Breast epithelium (tissue), 4 donors: ENCODE data around the gene OR2F2. TPM values are rescaled to one million over a fixed set of nuclear protein-coding genes. Genes with fewer than 3 reads are reported as not detected.

Source experiments
- DNase-seq, 2 donors: peaks; one replicate each; pipeline ENCODE4 v3.0.0-alpha.2; 2019; ENCODE audit warnings: low spot score in 2 of 2
- H3K27ac ChIP-seq, 2 donors: fragments of 200-600 bp; sonication (generic) in 1 of 2; one replicate each; pipeline ENCODE4 v1.5.1; 2016 to 2019; ENCODE audit warnings: mild to moderate bottlenecking in 1 of 2
- H3K27me3 ChIP-seq, 2 donors: fragments of 200-600 bp; sonication (generic) in 1 of 2; one replicate each; pipeline versions ENCODE4 v1.5.1 to v1.6.0; 2017 to 2019; ENCODE audit warnings: control low read depth in 1 of 2, mild to moderate bottlenecking in 1 of 2
- H3K36me3 ChIP-seq: fragments of 200-600 bp; one replicate; pipeline ENCODE4 v1.5.1; 2019
- H3K4me1 ChIP-seq, 2 donors: fragments of 200-600 bp; sonication (generic); one replicate each; pipeline ENCODE4 v1.5.1; 2016 to 2019; ENCODE audit warnings: control low read depth in 1 of 2
- H3K4me3 ChIP-seq, 3 donors: fragments of 200-600 bp; sonication (generic); 1 replicate in 2 of 3; 2 replicates in 1 of 3; pipeline ENCODE4 v1.5.1; 2016 to 2019; ENCODE audit warnings: mild to moderate bottlenecking in 3 of 3, moderate library complexity in 2 of 3
- H3K9me3 ChIP-seq, 2 donors: fragments of 200-600 bp; sonication (generic) in 1 of 2; one replicate each; pipeline ENCODE4 v1.5.1; 2016 to 2019; ENCODE audit warnings: control low read depth in 1 of 2
- CTCF ChIP-seq, 3 donors: fragments of 450-650 bp; IDR thresholded peaks; one replicate each; pipeline ENCODE4 v1.5.1; 2016 to 2017; ENCODE audit warnings: antibody characterized with exemption in 3 of 3, mild to moderate bottlenecking in 3 of 3, moderate library complexity in 3 of 3
- POLR2A ChIP-seq: fragments of 450-650 bp; IDR thresholded peaks from one replicate; pipeline ENCODE4 v1.6.1; 2016; ENCODE audit warnings: antibody characterized with exemption, mild to moderate bottlenecking, moderate library complexity
- POLR2AphosphoS5 ChIP-seq, 3 donors: sonication (generic); formaldehyde crosslinking; IDR thresholded peaks; one replicate each; pipeline ENCODE4 v1.6.1; 2017; ENCODE audit warnings: antibody characterized with exemption in 3 of 3
- intact Hi-C: fragments of 100-400 bp; cut with DNase I; formaldehyde crosslinking; loops from one replicate; pipeline ENCODE4 v1.15.1; 2023; ENCODE audit warnings: low total_unique reads
- total RNA-seq, 3 donors: library from RNA; depleted of rRNA; stranded (reverse); fragments of >200 nt; gene quantifications; one replicate each; pipeline ENCODE4 v1.1.0, GENCODE V29; 2016

Gene OR2F2
- total RNA-seq, 3 donors from 2014 or later: not detected

- Histone ChIP-seq H3K4me1 (no peaks in the 10 kb centered on the region), H3K4me3 (no peak overlapping the region), H3K9me3 (no peaks in the 10 kb centered on the region), H3K36me3 (no peaks in the 10 kb centered on the region), H3K27me3 (no peaks in the 10 kb centered on the region), H3K27ac (no peak overlapping the region)
- intact Hi-C loops: no loop called here
- no peak for DNase-seq
- TF ChIP-seq POLR2A (no peak), POLR2AphosphoS5 (IDR thresholded peaks at IDR 0.05) (no peak), CTCF (IDR thresholded peaks at IDR 0.05) (no peak)
Observed at GRCh38 chr7:143983960-143984359, 48.9 kb downstream of the OR2F2 start.

Other genes with a start within 250 kb of the OR2F2 start
- 1 to 10 TPM in 1 of 3 donors, under 1 TPM in 1, not detected in 1; 0.96 to 2.3 TPM for gene CTAGE6, start 177.5 kb upstream of the OR2F2 start, total RNA-seq
- gene TCAF1, start 33.1 kb upstream of the OR2F2 start, total RNA-seq: 10 to 100 TPM; 44.5 to 51.4 (median 49.8) TPM
- gene OR2F1, start 19.6 kb downstream of the OR2F2 start, total RNA-seq: under 1 TPM in 1 of 3 donors, not detected in 2; 0.15 TPM
- gene OR6B1, start 65.1 kb downstream of the OR2F2 start, total RNA-seq: not detected
- not detected for gene OR2A5, start 113.7 kb downstream of the OR2F2 start, total RNA-seq
- gene OR2A25, start 134.6 kb downstream of the OR2F2 start, total RNA-seq: not detected
- not detected for gene OR2A12, start 151.0 kb downstream of the OR2F2 start, total RNA-seq
- gene OR2A2, start 174.3 kb downstream of the OR2F2 start, total RNA-seq: not detected
- gene OR2A14, start 187.9 kb downstream of the OR2F2 start, total RNA-seq: not detected
- gene CTAGE4, start 248.2 kb downstream of the OR2F2 start, total RNA-seq: 10 to 100 TPM in 1 of 3 donors, 1 to 10 TPM in 1, under 1 TPM in 1; 0.80 to 31.5 (median 8.8) TPM